ENCODE data around the gene LINGO4.

DNA sequence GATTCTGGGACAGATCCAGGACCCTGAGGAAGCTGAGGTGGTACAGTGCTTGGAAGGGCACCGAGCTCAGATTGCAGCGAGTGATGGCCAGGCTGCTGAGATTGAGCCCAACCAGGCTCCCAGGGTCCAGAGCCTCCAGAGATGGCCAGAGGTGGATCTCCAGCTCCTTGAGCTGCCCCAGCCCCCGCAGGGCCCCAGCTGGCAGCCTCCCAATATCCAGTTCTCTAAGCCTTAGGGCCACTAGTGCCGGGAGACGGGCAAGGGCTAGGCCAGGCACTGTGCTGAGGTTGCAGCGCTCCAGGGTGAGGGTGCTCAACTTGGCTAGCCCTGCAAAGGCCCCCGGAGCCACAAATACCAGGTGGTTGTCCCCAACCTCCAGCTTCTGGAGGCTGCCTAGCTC, 3.4 kb downstream of the LINGO4 start:
- TF ChIP-seq, protein P1, sequence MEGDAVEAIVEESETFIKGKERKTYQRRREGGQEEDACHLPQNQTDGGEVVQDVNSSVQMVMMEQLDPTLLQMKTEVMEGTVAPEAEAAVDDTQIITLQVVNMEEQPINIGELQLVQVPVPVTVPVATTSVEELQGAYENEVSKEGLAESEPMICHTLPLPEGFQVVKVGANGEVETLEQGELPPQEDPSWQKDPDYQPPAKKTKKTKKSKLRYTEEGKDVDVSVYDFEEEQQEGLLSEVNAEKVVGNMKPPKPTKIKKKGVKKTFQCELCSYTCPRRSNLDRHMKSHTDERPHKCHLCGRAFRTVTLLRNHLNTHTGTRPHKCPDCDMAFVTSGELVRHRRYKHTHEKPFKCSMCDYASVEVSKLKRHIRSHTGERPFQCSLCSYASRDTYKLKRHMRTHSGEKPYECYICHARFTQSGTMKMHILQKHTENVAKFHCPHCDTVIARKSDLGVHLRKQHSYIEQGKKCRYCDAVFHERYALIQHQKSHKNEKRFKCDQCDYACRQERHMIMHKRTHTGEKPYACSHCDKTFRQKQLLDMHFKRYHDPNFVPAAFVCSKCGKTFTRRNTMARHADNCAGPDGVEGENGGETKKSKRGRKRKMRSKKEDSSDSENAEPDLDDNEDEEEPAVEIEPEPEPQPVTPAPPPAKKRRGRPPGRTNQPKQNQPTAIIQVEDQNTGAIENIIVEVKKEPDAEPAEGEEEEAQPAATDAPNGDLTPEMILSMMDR (IDR thresholded peaks at IDR 0.05), result no peak
- no peak for TF ChIP-seq POLR2A (IDR thresholded peaks at IDR 0.05)
